Esophagus (tissue), 2 donors: ENCODE results near the gene SNAI1. TPM values are rescaled to one million over a fixed set of nuclear protein-coding genes. Genes with fewer than 3 reads are reported as not detected.
"Not testable (repeated sequence)": the region's sequence is repeated elsewhere in the genome, so short reads cannot be mapped to it uniquely, and the experiment has no call there.

Experiments used
- H3K27ac ChIP-seq, 2 donors: one replicate each; pipeline ENCODE4 v1.5.1; 2013; ENCODE audit warnings: low read depth in 2 of 2, mild to moderate bottlenecking in 2 of 2, inconsistent platforms in 1 of 2, low read length in 1 of 2, moderate library complexity in 1 of 2
- H3K27me3 ChIP-seq, 2 donors: one replicate each; pipeline ENCODE4 v1.6.1; 2013; ENCODE audit warnings: low read length in 2 of 2, control low read depth in 1 of 2, mild to moderate bottlenecking in 1 of 2; ENCODE audit not compliant: insufficient read depth in 2 of 2, control insufficient read depth in 1 of 2
- H3K36me3 ChIP-seq, 2 donors: one replicate each; pipeline ENCODE4 v1.6.1; 2013; ENCODE audit warnings: low read length in 1 of 2; ENCODE audit not compliant: control insufficient read depth in 2 of 2, insufficient read depth in 2 of 2
- H3K4me1 ChIP-seq, 2 donors: one replicate each; pipeline ENCODE4 v1.6.1; 2013; ENCODE audit warnings: low read length in 1 of 2; ENCODE audit not compliant: control insufficient read depth in 2 of 2, insufficient read depth in 2 of 2
- H3K4me3 ChIP-seq, 2 donors: one replicate each; pipeline ENCODE4 v1.5.1; 2013; ENCODE audit warnings: low read length in 2 of 2, mild to moderate bottlenecking in 2 of 2, low read depth in 1 of 2, moderate library complexity in 1 of 2
- H3K9me3 ChIP-seq, 2 donors: one replicate each; pipeline ENCODE4 v1.6.1; 2013; ENCODE audit warnings: mild to moderate bottlenecking in 2 of 2, low read depth in 1 of 2, low read length in 1 of 2, moderate library complexity in 1 of 2; ENCODE audit not compliant: control insufficient read depth in 2 of 2, insufficient read depth in 1 of 2
- WGBS, 2 donors: extraction: QIAGEN DNeasy Blood & Tissue Kit; methylation state at CpG; one replicate each; pipeline ENCODE4 v1.1.7; 2013; 5-methylcytosine and 5-hydroxymethylcytosine counted together
- polyA plus RNA-seq, 2 donors: library from polyadenylated mRNA; stranded (reverse); fragments of 200-250 nt; gene quantifications; one replicate each; pipeline ENCODE4 v1.2.3, GENCODE V29; 2013
- donor health status: healthy with polysubstance abuse.
- donor health status: Bipolar disorder and iron deficiency.

Gene SNAI1
- polyA plus RNA-seq, 2 donors = 0.86 to 1.2 TPM

- whole genome bisulfite sequencing, 2 donors = 83 to 90% methylated on average over 4 of the region's 4 CpGs
- H3K27ac ChIP-seq = no peak overlapping the region
- no peak overlapping the region for H3K4me3 ChIP-seq
- no peaks in the 10 kb centered on the region for H3K4me1 ChIP-seq
- no peaks in the 10 kb centered on the region for H3K9me3 ChIP-seq
- H3K36me3 ChIP-seq = peaks cover 0 to 5% of the 10 kb centered on the region in 2 donors
- no peaks in the 10 kb centered on the region for H3K27me3 ChIP-seq
Measured at GRCh38 chr20:49961413-49961812, 21.4 kb upstream of the SNAI1 start.

DNA sequence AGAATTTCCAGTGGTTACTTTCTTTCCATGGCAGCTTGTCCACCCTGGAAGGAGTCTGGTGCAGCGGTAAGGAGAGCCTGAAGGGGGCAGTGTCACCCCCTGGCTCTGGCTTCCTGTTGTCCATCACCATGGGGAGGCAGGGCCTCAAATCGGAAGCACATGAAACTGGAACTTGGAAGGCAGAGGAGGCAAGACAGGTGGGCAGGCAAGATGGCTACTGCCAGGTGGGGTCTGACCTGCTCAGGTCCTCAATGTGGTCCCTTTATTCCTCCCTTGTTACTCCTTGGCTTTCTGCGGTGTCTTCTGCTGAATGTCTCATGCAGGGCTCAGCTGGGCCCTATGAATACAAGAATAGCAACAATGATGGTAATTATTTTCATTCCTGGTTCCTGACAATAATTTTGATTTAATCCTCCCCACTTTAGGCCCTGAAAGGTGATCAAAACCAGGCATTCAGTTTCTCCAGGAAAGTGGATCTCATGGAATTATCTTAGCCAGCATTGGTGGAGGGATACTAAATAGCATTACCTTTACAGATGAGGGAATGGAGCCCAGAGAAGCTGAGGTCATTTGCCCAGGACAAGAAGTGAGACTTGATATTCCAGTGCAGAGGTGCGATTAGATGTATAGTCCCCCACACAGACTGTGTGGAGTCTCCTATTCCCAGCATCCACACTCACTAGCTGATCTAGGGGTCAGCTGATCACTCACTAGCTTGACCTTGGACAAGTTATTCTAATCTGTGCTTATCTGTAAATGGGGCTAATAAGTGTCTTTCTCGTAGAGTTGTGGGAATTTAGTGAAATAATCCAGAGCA lies 17.6 kb upstream of the SNAI1 start:
- Histone ChIP-seq H3K9me3 (no peaks in the 10 kb centered on the region), H3K27me3 (no peaks in the 10 kb centered on the region), H3K4me3 (no peak overlapping the region), H3K4me1 (no peaks in the 10 kb centered on the region), H3K36me3 (no peaks in the 10 kb centered on the region), H3K27ac (no peak overlapping the region)
- 69 to 82% methylated on average over 5 of the region's 5 CpGs for WGBS, 2 donors

DNA sequence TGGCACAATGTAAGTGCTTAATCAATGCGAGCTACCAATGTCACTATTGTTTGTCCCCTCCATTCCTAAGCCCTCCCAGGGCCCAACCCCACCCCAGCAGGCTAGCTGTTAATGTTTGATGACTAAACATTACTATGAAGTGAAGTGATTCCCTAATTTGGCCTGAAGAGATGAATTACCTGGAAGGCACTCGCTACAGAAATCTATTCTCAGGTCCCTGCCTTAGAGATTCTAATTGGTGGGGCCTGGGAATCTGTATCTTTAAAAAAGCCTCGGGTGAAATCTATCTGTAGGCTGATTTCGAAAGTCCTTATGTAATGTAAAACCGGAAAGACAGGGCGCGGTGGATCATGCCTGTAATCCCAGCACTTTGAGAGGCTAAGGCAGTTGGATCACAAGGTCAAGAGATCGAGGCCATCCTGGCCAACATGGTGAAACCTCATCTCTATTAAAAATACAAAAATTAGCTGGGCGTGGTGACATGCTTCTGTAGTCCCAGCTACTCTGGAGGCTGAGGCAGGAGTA lies 16.9 kb upstream of the SNAI1 start:
- Histone ChIP-seq H3K27ac (peak overlapping the region in 1 of 2 donors; percentile 4), H3K4me3 (no peak overlapping the region), H3K27me3 (no peaks in the 10 kb centered on the region), H3K4me1 (no peaks in the 10 kb centered on the region), H3K36me3 (no peaks in the 10 kb centered on the region), H3K9me3 (no peaks in the 10 kb centered on the region)
- 59 to 67% methylated on average over 9 of the region's 9 CpGs for WGBS, 2 donors

DNA sequence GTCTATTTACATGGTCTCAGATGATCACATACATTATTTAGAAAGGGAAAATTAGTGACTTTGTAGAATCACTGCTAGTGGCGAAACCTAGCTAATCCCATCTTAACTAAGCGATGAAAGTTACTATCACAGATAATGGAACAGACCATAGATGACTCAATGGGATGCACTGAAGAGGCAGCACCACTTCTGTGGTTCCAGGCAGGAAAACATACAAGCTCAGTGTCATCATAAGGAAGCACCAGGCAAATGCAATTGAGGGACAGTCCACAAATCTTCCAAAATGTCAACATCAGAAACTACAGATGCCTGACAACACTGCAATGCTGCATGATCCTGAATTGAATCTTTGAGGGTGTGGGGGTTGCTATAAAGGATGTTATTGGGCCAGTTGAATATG lies 15.9 kb upstream of the SNAI1 start:
- WGBS, 2 donors = 97 to 100% methylated on average over 2 of the region's 2 CpGs
- no peaks in the 10 kb centered on the region for H3K9me3 ChIP-seq
- H3K27ac ChIP-seq = no peak overlapping the region
- no peaks in the 10 kb centered on the region for H3K27me3 ChIP-seq
- no peaks in the 10 kb centered on the region for H3K36me3 ChIP-seq
- H3K4me1 ChIP-seq = no peaks in the 10 kb centered on the region
- no peak overlapping the region for H3K4me3 ChIP-seq

- 44 to 56% methylated on average over 3 of the region's 3 CpGs for WGBS, 2 donors
- Histone ChIP-seq H3K27me3 (no peaks in the 10 kb centered on the region), H3K36me3 (no peaks in the 10 kb centered on the region), H3K27ac (no peak overlapping the region), H3K4me3 (no peak overlapping the region), H3K4me1 (no peaks in the 10 kb centered on the region), H3K9me3 (no peaks in the 10 kb centered on the region)
Measured at GRCh38 chr20:49969234-49969633, 13.5 kb upstream of the SNAI1 start.

DNA sequence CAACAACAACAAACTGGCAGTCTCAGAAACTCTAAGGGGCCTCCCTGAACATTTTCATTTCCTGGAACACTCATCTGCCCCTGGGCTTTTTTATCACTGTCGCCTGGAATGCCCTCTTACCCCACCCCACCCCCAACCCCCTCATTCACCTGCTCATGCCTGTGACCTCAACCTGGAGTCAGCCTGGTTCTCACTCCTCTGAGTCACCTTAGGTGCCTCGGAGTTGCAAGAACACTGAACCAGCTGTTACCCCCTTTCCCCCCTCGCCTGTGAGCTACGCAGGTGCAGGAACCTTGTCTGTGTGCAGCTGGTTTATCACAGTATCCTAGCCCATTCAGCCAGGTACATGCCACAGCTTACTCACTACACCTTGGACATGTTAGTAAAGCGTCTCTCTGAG lies 12.8 kb upstream of the SNAI1 start:
- H3K27ac ChIP-seq = peak overlapping the region in 1 of 2 donors; percentile 10
- 46 to 61% methylated on average over 5 of the region's 5 CpGs for WGBS, 2 donors
- no peaks in the 10 kb centered on the region for H3K4me1 ChIP-seq
- H3K9me3 ChIP-seq = no peaks in the 10 kb centered on the region
- no peaks in the 10 kb centered on the region for H3K36me3 ChIP-seq
- no peak overlapping the region for H3K4me3 ChIP-seq
- no peaks in the 10 kb centered on the region for H3K27me3 ChIP-seq

DNA sequence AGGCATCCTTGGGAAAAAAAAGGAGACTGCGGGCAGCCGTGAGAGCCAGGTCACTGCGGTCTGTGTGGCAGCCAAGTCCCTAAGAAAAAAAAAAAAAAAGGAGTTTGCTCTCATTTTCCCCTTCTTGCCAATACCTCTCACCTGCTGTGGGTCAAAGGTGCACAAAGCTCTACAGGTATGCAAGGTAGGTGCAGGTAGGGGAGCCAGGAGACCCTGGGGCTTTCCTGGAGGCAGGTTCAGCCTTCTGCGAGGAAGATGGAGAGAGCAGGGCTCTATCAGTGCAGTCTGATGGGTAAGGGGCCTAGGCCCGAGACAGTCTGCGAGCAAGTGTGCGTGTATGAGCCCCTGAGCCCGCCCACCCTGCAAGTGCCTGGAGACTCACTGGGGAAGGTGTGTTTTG lies 12.3 kb upstream of the SNAI1 start:
- Histone ChIP-seq H3K27me3 (no peaks in the 10 kb centered on the region), H3K4me3 (no peak overlapping the region), H3K4me1 (no peaks in the 10 kb centered on the region), H3K36me3 (no peaks in the 10 kb centered on the region), H3K27ac (no peak overlapping the region), H3K9me3 (no peaks in the 10 kb centered on the region)
- WGBS, 2 donors = 82 to 83% methylated on average over 8 of the region's 8 CpGs

GRCh38 chr20:49973981-49974380 lies 8.8 kb upstream of the SNAI1 start:
- Histone ChIP-seq H3K36me3 (no peaks in the 10 kb centered on the region), H3K9me3 (no peaks in the 10 kb centered on the region), H3K27me3 (no peaks in the 10 kb centered on the region), H3K27ac (no peak overlapping the region), H3K4me3 (no peak overlapping the region), H3K4me1 (no peaks in the 10 kb centered on the region)
- 67 to 73% methylated on average over 4 of the region's 4 CpGs for WGBS, 2 donors

DNA sequence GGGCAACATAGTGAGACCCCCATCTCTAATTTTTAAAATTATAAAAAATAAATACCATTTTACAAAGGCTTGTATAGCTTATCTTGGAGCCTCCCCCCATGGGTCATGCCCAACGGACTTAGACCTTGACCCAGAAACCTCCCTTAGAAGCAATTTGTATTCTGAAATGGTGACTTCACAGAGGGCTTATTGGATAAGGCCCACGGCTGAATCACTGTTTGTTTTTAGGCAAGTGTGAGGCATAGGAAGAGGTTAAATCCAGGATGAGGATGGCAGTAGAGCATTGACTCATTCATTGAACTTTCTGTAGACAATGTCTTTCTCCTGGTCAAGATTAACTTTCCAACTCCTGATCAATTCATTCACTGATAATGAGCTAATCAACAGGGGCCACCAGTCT lies 6.2 kb upstream of the SNAI1 start:
- WGBS, 2 donors = 49 to 57% methylated on average over 2 of the region's 2 CpGs
- H3K4me1 ChIP-seq = no peaks in the 10 kb centered on the region
- no peaks in the 10 kb centered on the region for H3K36me3 ChIP-seq
- H3K27ac ChIP-seq = no peak overlapping the region
- H3K9me3 ChIP-seq = no peaks in the 10 kb centered on the region
- H3K4me3 ChIP-seq = no peak overlapping the region
- H3K27me3 ChIP-seq = no peaks in the 10 kb centered on the region

DNA sequence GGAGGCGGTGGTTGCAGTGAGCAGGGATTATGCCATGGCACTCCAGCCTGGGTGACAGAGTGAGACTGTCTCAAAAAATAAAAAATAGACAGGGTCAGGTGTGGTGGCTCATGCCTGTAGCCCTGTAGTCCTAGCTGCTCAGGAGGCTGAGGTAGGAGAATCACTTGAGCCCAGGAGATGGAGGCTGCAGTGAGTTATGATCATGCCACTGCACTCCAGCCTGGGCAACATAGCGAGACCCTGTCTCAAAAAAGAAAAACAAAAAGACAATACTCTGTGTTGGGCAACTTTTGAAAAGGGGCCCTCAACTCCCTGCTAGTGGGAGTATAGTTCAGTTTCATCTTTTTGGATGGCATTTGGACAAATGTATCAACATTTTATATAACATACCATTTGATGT lies 5.0 kb upstream of the SNAI1 start:
- H3K36me3 ChIP-seq, H3K9me3 ChIP-seq, H3K4me1 ChIP-seq, H3K27me3 ChIP-seq, H3K4me3 ChIP-seq, H3K27ac ChIP-seq: not testable (repeated sequence)
- 88 to 99% methylated on average over 2 of the region's 2 CpGs for WGBS, 2 donors
